Measurements from ENCODE around the gene LHPP.

DNA sequence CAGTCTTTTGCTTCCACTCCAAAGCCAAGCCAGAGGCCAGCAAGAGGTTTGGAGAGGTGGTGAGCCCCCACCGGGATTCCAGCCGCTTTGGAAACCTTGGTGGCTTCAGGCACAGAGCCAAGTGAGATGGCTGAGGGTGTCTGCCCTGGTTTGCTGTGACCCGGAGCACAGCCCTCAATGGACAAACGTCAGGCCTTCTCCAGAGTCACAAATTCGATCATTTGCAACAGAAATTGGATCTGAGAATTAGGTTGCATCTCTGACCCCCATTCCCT lies 10.9 kb upstream of the LHPP start:
- TF ChIP-seq POLR2A (IDR thresholded peaks at IDR 0.05) (no peak), CTCF (IDR thresholded peaks at IDR 0.05) (no peak)
